Stimulated activated CD4-positive, alpha-beta T cell treated with anti-CD3 and anti-CD28 coated beads, Interleukin-4, amount 100 ng/mL, for 24 hours (primary cell): Measurements from ENCODE around the gene IMP3.

Source experiments
- DNase-seq: peaks from one replicate; pipeline ENCODE4 v3.0.0-alpha.2; 2020

Gene IMP3

DNA sequence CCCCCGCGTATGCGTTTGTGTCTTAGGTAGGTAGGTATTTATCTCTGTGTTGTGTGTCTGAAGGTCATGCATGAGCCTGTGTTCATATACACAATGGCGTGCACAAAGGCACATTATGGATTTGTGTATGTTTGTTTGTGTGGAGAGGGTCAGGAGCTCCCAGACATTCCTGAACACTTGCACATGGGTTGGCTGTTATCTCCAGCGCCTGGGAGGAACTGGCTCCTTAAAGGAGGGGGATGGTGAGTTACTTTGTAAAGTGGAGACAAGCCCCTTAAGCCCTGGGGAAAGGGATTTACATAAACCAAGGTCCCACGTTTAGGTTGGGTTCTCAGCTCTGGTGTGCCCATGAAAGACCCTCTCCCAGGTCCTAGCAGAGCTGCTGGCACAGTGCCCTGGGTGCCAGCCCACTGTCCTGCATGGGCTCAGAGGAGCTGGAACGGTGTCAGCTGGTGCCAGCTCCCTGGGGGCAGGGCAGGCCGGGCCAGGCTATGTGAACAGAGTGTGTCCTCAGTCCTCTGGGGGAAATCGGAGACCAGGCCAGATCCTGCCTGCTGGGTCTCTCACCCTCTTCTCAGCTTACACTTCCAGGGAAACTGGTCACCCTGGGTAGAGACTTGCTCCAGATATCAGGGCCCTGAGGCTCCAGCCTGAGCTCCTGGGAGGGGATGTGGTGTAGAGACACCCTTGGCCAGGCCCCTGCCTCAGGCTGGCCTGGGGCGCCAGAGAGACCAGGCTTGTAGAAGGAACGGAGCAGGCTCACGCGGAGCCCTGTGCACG is 32.8 kb upstream of the IMP3 start:
- no peak for DNase-seq

DNA sequence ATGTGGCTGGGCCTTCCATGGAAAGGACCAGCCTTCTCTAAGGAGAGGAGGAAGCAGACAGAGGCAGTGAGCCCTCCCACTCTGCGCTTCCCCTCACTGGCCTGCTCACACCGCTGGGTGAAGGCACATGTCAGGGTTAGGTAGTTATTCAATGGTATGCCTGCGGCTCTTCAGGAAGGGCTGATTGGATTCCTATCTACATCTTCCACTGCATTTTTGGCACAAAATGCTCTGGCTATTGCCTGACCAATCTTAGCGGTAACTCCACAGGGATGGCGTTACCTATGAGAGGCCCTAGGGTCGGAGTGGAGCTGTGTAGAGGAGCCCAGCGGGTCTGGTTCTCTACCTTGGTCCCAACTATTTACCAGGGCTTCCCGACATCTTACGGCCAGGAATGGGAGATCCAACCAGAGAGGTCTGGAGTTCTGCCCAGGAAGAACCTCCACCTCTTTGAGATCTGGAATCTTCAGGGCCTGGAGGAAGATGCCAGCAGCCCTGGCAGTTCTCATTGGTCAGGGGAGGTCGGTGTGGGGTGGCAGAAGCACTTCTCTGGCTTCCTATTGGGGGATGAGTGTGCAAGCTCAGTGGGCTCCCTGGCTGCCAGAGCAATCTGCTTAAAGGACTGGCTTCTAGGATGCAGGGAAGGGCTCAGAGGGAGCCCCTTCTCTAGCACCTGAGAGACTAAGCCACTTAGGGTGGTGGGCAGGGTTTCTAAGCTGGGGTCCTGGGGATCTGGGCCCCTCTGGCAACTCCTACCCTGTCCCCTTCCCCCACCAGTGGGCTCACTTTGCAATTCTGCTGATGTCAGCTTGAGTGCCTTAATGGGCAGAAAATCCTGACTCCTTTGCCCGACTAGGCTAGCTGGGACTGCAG is 31.9 kb upstream of the IMP3 start:
- DNase-seq: no peak

DNA sequence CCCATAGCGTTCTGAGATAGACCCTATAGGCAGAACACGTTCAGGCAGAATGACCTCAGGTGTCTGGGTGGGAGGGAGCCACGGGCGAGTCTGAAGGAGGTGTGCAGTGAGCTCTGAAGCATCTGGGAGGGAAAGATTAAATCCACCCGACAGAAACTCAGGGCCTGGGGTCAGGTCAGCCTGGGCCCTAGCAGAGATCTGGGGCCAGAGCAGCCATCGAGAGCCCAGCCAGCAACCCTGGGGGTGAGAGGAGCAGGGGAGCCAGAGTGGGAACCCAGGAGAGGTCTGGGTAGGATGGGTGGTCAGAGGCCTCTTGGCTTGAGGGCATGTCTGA is 29.8 kb upstream of the IMP3 start:
- DNase-seq: no peak

DNA sequence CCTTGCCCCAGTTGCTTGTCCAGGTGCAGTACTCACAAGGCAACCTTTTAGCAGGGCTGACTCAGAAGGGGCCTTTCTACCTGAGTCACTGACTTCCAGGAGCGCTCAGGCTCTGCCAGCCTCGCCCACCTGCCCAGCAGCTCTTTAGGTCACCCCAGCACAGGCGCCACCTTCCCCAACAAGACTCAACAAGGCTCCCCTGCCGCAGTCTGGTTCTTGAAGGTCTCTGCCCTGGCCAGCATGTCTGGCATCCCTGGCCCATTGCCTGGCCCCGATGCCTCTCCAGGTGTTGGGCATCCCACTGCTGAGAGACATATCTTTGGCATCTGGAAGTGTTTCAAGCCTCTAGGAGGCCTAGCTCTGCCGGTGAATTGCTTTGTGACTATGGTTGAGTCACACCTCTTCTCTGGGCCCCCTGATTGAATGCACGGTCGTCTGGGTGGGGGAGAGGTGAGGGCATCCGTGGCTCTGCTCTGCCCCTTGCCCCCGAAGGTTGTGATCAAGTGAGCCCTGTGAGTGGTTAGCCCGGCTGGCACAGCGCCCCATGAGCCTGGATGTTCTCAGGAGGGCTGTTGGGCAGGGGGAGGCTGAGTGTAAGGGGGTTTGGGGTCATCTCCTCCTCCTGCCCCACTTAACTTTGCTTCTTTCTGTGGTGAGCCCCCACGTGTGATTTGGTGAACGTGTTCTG is 29.3 kb upstream of the IMP3 start:
- DNase-seq: no peak

GRCh38 chr15:75666823-75667501 is 26.9 kb upstream of the IMP3 start:
- no peak for DNase-seq

DNA sequence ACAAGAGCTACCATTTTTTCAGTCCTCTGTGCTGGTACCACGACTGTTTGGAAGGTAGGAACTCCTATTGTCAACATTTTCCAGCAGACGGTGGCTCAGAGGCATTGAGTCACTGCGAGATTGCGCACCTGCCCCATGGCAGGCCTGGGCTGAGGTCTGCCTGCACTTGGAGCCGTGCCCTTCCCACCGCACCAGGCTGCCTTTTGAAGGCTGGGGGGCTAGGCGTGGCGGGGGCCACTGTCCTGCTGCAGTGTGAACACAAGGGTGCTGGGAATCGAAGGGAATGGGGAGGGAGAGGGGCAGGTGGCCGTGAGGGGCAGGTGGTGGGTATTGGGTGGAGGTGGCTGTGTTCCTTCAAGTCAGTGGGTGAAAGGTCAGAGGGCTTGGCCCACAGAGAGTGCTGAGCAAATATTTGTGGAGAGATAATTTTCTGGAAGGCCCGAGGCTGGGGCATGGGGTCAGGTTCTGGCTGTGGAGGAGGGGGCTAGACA is 24.0 kb upstream of the IMP3 start:
- DNase-seq: no peak

DNA sequence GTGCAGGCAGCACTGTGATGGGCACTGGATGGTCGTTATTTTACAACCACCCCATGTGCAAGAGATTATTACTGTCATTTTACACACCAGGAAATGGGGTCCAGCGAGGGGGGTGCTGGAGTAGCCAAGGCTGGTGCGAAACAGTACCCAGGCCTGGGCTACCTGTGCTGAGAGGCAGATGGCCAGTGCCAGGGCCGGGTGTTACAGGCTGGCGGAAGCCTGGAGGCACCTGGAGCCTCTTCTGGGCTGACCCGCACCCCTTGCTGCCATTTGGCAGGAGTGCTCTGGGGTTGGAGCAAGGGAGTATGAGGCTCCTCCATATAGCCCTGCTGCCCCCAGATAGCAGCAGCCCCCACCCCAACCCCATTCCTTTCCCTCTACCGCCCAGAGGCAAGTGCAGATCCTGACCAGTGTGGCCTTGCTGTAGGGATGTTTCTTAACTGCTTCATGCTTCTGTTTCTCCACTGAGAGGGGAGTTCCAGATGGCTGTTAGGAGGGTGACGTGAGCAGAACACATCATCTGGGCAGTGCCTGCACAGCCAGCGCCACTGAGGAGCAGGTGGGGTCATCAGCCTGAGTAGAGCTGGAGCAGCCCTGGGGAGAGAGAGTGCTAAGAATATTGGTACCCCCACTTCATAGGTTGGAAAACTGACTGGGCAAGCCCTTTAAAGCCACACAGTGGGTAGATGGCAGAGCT is 22.9 kb upstream of the IMP3 start:
- no peak for DNase-seq

DNA sequence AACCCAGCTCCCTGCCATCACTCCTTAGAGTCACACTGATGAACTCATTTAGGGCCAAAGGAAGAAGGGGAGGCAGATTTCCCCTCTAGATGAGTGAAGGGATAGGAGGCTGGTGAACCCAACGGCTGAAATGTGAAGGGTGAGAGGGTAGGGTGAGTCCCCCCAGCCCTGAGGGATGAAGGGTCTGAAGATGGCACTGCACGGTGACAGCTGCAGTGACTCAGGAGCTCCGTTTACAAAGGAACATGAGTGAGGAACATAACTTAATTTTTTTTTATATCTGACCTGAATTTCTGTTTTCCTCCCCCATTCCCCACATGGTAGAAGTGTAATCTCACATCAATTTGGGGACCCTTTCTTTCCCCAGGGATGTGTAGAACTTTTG is 21.7 kb upstream of the IMP3 start:
- no peak for DNase-seq

DNA sequence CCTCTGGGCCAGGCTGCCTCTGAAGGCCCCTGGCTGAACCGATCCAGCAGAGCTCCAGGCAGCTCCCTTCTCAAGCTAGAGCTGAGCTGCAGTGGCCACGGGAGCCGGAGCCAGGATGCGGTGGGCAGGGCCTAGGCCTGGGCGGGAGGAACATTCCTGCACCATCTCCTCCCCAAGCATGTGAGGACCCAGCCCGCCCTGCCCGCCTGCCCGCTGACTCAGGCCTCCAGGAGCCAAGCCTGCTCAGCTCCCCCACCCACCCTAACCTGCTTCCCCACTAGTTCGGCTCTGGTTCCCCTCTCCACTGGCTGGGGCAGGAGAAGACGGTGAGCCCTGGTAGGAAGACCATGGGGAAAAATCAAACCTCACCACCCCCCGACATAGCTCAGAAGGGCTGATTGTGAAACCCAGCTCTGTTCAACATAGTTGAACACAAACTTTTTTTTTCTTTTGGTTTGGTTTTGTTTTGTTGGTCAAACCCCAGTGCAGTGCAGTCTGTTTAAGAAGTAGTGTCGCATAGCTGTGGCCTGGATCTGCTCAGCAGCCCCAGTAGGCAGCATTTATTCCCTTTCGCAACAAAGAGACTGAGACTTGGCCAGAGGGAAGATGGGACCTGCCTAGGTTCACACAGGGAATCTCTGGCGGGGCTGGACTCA is 21.2 kb upstream of the IMP3 start:
- DNase-seq: no peak

GRCh38 chr15:75659928-75660645 is 20.1 kb upstream of the IMP3 start:
- DNase-seq: no peak

- no peak for DNase-seq
These were observed 19.2 kb upstream of the IMP3 start for GRCh38 chr15:75659141-75659771.

GRCh38 chr15:75656813-75657212 is 16.8 kb upstream of the IMP3 start:
- DNase-seq: no peak

- no peak for DNase-seq
These were observed 16.3 kb upstream of the IMP3 start for GRCh38 chr15:75656331-75656730.

GRCh38 chr15:75655931-75656330 is 15.9 kb upstream of the IMP3 start:
- DNase-seq: no peak

GRCh38 chr15:75654201-75654907 is 14.3 kb upstream of the IMP3 start:
- no peak for DNase-seq

- DNase-seq: no peak
These were observed 13.4 kb upstream of the IMP3 start for GRCh38 chr15:75653347-75653913.

DNA sequence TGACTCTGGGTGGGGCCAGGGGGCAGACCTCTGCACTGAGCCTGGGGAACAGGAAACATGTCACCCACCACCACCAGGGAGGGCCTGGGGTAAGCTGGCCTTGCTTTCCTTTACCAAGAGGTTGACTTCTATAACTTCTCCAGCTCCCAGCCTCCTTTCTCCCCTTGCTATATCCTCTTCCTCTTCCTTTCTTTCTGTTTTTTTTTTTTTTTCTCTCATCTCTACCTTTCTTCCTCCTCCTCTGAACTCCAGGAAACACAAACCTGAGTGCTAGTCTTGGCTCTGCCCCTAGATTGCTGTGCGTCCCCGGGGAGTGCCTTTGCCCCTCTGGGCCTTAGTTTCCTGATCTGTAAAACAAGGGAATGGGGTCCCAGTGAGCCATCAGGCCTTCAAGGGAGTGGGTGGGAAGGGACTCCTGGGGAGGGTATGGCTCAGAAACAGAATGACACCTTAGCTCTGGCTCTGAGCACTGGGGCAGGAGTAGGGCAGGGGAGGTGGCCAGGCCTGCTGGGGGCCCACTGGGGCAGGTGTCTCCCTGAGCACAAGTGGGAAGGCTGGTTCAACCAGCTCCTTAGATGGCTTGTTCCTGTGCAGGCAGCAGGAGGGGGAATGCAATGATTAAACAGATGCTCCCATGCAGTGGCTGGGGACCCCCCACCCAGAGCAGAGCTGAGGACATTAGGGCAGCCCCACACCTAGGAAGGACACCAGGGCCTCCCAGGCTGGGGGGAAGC is 12.0 kb upstream of the IMP3 start:
- DNase-seq: no peak

DNA sequence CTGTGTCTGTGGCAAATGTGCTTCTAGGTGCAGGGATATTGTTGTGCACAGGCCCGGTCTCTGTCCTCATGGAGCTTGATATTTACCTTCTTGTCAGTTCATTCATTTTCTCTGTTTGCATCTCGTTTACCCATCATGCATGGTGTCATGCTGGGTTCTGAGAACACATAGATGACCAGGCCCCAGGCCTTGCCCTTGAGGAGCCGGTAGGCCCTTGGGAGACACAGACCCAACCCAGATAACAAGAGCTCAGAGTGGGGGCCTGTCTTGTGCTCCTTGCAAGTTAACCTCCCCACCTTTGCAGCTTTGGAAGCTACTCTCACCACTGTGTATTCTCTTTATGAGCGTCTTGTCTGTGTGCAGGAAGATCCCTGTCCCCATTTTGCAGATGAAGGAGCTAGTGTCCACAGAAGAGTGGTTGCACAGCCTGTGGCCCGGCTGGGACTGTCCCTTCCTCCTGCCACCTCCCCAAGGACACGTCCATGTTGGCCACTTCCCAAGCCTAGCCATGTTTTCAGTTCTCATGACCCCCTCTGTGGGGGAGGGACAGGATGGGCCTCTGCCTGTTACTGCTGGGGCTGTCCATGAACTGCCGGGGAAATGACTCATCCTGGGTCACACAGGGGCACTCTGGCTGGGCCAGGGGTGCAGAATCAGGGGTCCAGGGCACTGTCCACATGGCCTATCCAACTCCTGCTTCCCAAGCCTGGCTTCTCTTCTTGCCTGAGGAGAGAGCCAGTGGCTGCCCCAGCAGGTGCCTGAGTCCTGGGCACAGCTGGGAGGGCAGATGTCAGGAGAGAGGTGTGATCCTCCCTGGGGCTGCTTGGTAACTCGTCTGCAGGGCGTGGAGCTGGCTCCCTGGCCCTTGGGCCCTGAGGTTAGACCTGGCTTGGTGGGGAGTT is 11.1 kb upstream of the IMP3 start:
- DNase-seq: no peak
